ENCODE measurements around the gene HSD11B1L.

GRCh38 chr19:5678071-5678718, 2.6 kb upstream of the HSD11B1L start:
- TF ChIP-seq CTCF (IDR thresholded peaks at IDR 0.05; ENCODE audit: insufficient read depth, low read length, poor library complexity, severe bottlenecking) (no peak), EZH2phosphoT487 (conservative IDR thresholded peaks at IDR 0.05; ENCODE audit: low read length) (no peak)
